ENCODE results near the gene GPD1.

DNA sequence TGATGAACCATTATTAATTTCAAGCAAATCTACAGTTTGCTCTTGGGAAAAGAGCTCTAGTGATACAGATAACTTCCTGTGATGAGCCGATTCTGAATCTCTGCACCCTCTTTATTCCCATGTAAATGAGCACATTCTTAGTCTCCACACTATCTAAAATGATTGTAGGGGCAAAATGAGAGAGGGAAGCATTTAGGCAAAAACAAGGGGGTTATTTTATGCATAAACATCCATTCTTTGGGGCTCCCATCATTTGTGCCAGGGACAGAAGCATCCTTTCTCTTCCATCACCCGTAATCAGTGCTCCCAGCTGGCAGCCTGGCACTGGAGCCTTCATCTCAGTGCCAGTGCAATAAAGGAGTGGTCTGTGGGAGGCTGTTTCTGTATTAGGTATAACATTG, 1.7 kb upstream of the GPD1 start:
- TF ChIP-seq, protein P1, sequence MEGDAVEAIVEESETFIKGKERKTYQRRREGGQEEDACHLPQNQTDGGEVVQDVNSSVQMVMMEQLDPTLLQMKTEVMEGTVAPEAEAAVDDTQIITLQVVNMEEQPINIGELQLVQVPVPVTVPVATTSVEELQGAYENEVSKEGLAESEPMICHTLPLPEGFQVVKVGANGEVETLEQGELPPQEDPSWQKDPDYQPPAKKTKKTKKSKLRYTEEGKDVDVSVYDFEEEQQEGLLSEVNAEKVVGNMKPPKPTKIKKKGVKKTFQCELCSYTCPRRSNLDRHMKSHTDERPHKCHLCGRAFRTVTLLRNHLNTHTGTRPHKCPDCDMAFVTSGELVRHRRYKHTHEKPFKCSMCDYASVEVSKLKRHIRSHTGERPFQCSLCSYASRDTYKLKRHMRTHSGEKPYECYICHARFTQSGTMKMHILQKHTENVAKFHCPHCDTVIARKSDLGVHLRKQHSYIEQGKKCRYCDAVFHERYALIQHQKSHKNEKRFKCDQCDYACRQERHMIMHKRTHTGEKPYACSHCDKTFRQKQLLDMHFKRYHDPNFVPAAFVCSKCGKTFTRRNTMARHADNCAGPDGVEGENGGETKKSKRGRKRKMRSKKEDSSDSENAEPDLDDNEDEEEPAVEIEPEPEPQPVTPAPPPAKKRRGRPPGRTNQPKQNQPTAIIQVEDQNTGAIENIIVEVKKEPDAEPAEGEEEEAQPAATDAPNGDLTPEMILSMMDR (conservative IDR thresholded peaks at IDR 0.05; ENCODE audit: low read length), result no peak
- TF ChIP-seq EZH2phosphoT487 (IDR thresholded peaks at IDR 0.05; ENCODE audit: borderline replicate concordance), result no peak

Measured in Loucy (cell line).